Neutrophil (primary cell): Measurements from ENCODE around the gene HINT3.

Experiments used
- H3K27ac ChIP-seq: fragments of 200-600 bp; sonication (generic); 2 replicates; pipeline ENCODE4 v1.5.1; 2016; ENCODE audit warnings: mild to moderate bottlenecking, moderate library complexity
- H3K27me3 ChIP-seq: fragments of 200-600 bp; sonication (generic); 2 replicates; pipeline ENCODE4 v1.6.0; 2016; ENCODE audit warnings: mild to moderate bottlenecking
- H3K36me3 ChIP-seq: fragments of 200-600 bp; sonication (generic); 2 replicates; pipeline ENCODE4 v1.5.1; 2017
- H3K4me1 ChIP-seq, 2 experiments: fragments of 200-600 bp in 1 of 2; sonication (generic) in 1 of 2; 1 replicate in 1 of 2; 2 replicates in 1 of 2; pipeline versions ENCODE4 v1.5.1 to v1.6.1; 2013 to 2016; ENCODE audit warnings: low read depth in 1 of 2, low read length in 1 of 2, mild to moderate bottlenecking in 1 of 2, moderate library complexity in 1 of 2; ENCODE audit not compliant: control insufficient read depth in 1 of 2, insufficient read depth in 1 of 2
- H3K4me3 ChIP-seq, 2 experiments: fragments of 200-600 bp in 1 of 2; sonication (generic) in 1 of 2; 1 replicate in 1 of 2; 2 replicates in 1 of 2; pipeline ENCODE4 v1.5.1; 2013 to 2016; ENCODE audit warnings: low read depth in 1 of 2, low read length in 1 of 2, mild to moderate bottlenecking in 1 of 2, moderate library complexity in 1 of 2
- H3K9me3 ChIP-seq: fragments of 200-600 bp; sonication (generic); 2 replicates; pipeline ENCODE4 v1.5.1; 2016
- TF ChIP-seq, protein P1 (sequence below): fragments of 200-600 bp; sonication (generic); IDR thresholded peaks from 2 replicates; pipeline ENCODE4 v1.5.1; 2016; ENCODE audit warnings: antibody characterized with exemption

The HINT3 gene

DNA sequence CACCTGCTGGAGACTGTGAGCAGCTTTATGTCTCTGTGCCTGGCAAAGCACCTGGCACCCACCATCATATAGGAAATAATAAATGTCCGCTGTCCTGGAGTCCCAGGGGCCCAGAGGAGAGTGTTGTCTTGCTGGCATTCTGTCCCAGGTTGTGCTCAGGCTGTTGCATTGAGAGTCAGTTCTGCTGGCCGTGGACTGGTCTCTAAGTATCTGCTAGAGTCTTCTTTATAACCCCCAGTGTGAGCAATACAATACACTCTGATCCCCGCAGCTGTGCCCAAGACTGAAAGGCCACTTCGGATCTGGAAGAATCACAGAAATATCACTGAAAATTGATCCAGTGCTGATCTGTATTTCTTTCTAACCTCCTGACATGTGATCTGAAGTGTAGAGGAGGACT, 38.3 kb upstream of the HINT3 start:
- no peaks in the 10 kb centered on the region for H3K9me3 ChIP-seq
- TF ChIP-seq, protein P1, sequence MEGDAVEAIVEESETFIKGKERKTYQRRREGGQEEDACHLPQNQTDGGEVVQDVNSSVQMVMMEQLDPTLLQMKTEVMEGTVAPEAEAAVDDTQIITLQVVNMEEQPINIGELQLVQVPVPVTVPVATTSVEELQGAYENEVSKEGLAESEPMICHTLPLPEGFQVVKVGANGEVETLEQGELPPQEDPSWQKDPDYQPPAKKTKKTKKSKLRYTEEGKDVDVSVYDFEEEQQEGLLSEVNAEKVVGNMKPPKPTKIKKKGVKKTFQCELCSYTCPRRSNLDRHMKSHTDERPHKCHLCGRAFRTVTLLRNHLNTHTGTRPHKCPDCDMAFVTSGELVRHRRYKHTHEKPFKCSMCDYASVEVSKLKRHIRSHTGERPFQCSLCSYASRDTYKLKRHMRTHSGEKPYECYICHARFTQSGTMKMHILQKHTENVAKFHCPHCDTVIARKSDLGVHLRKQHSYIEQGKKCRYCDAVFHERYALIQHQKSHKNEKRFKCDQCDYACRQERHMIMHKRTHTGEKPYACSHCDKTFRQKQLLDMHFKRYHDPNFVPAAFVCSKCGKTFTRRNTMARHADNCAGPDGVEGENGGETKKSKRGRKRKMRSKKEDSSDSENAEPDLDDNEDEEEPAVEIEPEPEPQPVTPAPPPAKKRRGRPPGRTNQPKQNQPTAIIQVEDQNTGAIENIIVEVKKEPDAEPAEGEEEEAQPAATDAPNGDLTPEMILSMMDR = no peak
- no peak overlapping the region for H3K4me3 ChIP-seq
- peaks cover 13 to 15% of the 10 kb centered on the region in 2 experiments for H3K4me1 ChIP-seq
- no peaks in the 10 kb centered on the region for H3K27me3 ChIP-seq
- H3K27ac ChIP-seq = peak overlapping the region; percentile 62
- H3K36me3 ChIP-seq = peaks cover 65% of the 10 kb centered on the region

DNA sequence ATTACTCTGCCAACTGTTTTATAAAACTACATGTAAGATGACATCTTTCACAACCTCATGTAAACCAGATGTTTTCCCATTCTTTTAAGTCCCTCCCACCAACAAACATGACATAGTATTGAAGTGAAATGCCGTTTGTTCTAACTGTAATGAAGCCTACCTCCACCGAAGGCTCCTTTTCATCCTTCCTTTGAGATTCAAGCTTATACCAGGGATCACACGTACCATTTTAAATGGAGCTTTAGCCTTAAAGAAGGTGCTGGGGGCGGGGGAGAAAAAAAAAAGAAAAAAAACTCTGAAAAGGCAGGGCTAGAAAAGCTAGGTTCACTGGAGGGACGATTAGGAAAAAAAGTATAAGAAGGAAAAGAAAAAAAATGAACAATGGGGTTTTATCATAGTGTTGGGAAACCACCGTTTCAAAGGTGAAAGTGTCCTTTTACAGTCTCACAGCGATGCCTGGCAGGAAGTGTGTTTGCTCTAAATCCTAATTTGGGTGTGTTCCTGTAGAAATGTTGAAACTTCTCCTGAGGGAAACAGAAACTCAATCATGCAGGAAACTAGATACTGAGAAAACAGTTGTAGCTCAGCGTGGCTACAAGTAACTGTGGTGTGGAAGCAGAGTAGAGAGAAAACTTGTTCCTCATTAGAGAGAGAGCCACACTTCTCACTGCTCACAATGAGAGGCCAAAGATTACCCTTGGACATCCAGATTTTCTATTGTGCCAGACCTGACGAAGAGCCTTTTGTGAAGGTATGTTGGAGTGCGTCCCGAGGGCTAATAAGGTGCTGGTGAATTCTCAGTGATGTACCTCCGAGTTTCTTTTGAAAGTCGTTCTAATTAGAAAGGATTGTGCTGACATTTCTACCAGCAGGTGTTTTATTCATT, 37.6 kb upstream of the HINT3 start:
- Histone ChIP-seq H3K27me3 (no peaks in the 10 kb centered on the region), H3K36me3 (peaks cover 65% of the 10 kb centered on the region), H3K4me1 (peaks cover 13 to 18% of the 10 kb centered on the region in 2 experiments), H3K27ac (peak overlapping the region; percentile 62), H3K4me3 (no peak overlapping the region), H3K9me3 (no peaks in the 10 kb centered on the region)
- TF ChIP-seq, protein P1 = no peak

DNA sequence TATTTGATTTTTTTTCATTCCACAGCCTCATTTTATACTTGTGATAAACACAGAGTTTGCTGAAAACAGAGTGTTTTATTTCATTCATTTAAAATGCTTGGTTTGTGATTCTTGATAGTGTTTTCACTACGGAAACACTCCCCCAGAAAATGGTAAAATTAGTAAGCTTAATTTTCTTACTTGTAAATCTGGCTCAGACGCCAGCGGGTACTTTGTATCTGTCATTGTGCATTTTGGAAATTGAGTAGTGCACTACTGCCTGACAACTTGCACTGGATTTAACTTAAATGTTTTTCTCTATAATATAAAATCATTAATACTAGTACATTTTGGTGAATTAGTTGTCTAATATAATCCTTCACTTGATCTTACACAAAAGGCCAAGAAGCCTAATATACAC, 37.0 kb upstream of the HINT3 start:
- Histone ChIP-seq H3K27ac (peak overlapping the region; percentile 62), H3K4me3 (no peak overlapping the region), H3K9me3 (no peaks in the 10 kb centered on the region), H3K27me3 (no peaks in the 10 kb centered on the region), H3K36me3 (peaks cover 68% of the 10 kb centered on the region), H3K4me1 (peaks cover 20 to 25% of the 10 kb centered on the region in 2 experiments)
- TF ChIP-seq, protein P1 = no peak

DNA sequence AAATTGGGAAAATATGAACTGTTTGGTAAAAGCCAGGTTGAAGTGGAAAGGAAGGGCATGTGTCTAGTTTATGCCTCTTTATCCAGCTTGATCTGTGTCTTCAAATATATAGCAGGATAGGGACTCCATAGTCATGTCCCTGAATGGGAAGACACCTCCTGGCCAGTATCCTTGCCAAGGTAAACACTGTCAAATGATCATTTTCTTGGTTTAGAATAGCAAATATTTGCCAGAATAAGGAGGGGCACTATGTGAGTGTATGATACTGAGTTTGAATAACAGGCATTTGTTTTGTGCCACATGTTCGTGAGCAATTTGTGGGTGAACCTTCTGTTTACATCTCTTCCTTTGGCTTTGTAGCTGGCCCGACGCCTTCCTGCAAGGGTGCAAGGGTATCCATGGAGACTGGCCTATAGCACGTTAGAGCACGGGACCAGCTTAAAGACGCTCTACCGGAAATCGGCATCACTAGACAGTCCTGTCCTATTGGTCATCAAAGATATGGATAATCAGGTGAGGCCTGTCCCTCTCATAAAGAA, 34.2 kb upstream of the HINT3 start:
- no peak overlapping the region for H3K27ac ChIP-seq
- H3K36me3 ChIP-seq = peaks cover 61% of the 10 kb centered on the region
- H3K9me3 ChIP-seq = no peaks in the 10 kb centered on the region
- H3K27me3 ChIP-seq = no peaks in the 10 kb centered on the region
- no peak overlapping the region for H3K4me3 ChIP-seq
- TF ChIP-seq, protein P1 = no peak
- peaks cover 23 to 28% of the 10 kb centered on the region in 2 experiments for H3K4me1 ChIP-seq

DNA sequence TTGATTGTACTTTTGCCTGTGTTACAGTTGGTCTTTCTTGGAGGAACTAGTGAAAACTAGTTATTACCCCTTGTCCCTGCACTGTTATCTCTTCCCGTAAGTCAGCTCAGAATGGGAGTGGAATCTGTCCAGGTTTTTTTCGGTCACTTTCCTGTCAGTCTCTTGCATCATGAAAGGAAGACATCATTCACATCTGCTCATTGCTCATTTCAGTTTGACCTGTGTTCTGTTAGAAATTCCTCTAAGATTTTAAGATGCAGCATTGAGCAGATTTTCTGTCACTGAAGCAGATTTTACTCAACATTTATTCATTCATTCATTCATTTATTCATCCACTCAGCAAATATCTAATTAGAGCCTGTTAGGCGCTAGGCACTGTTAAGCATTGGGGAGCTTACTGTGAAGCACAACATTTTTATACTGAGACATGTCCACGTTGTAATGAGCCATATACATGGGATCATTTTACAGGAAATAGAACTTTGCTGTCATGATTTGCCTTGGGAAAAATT, 33.1 kb upstream of the HINT3 start:
- H3K4me3 ChIP-seq = no peak overlapping the region
- H3K27me3 ChIP-seq = no peaks in the 10 kb centered on the region
- peak overlapping the region; percentile 4 for H3K27ac ChIP-seq
- peaks cover 24 to 30% of the 10 kb centered on the region in 2 experiments for H3K4me1 ChIP-seq
- TF ChIP-seq, protein P1 = no peak
- H3K9me3 ChIP-seq = no peaks in the 10 kb centered on the region
- H3K36me3 ChIP-seq = peaks cover 64% of the 10 kb centered on the region
